HL-60 (cell line): Measurements from ENCODE around the gene SECISBP2.

Experiments used
- DNase-seq, 2 experiments: peaks; one replicate each; pipeline ENCODE4 v3.0.0-alpha.2; 2010 to 2020; ENCODE audit warnings: low read depth in 1 of 2, low spot score in 1 of 2
- H3K27ac ChIP-seq: fragments of 250-450 bp; sonication (Bioruptor Pico); replicated peaks from 2 replicates; pipeline ENCODE4 v1.5.1; 2020; ENCODE audit warnings: mild to moderate bottlenecking, moderate library complexity
- H3K27me3 ChIP-seq: fragments of 250-450 bp; sonication (Bioruptor Pico); 2 replicates; pipeline ENCODE4 v1.5.1; 2021; ENCODE audit warnings: mild to moderate bottlenecking, moderate library complexity; ENCODE audit not compliant: insufficient read depth, poor library complexity, severe bottlenecking
- H3K4me3 ChIP-seq: replicated peaks from 2 replicates; pipeline ENCODE4 v1.5.1; 2011; ENCODE audit warnings: mild to moderate bottlenecking, control low read depth, low read length; ENCODE audit not compliant: insufficient read depth
- GABPA ChIP-seq: IDR thresholded peaks from 2 replicates; pipeline ENCODE4 v1.6.1; 2012; ENCODE audit warnings: low read depth
- POLR2AphosphoS5 ChIP-seq: IDR thresholded peaks from 2 replicates; pipeline ENCODE4 v1.6.1; 2012; ENCODE audit warnings: low read depth
- SPI1 ChIP-seq: IDR thresholded peaks from 2 replicates; pipeline ENCODE4 v1.6.1; 2012; ENCODE audit warnings: low read depth, mild to moderate bottlenecking, borderline replicate concordance
- microRNA-seq: library from miRNA; unstranded; fragments of <30 nt; microRNA quantifications from one replicate; pipeline ENCODE4, GENCODE V29; 2018
- TF ChIP-seq, protein P1 (sequence below): IDR thresholded peaks from 2 replicates; pipeline ENCODE4 v1.6.1; 2012; ENCODE audit warnings: low read depth; ENCODE audit not compliant: insufficient replicate concordance
- TF ChIP-seq, protein P2 (sequence below): IDR thresholded peaks from one replicate; pipeline ENCODE4 v1.5.1; 2011; ENCODE audit warnings: low read length, control low read depth, inconsistent platforms; ENCODE audit not compliant: insufficient read depth

SECISBP2 gene

DNA sequence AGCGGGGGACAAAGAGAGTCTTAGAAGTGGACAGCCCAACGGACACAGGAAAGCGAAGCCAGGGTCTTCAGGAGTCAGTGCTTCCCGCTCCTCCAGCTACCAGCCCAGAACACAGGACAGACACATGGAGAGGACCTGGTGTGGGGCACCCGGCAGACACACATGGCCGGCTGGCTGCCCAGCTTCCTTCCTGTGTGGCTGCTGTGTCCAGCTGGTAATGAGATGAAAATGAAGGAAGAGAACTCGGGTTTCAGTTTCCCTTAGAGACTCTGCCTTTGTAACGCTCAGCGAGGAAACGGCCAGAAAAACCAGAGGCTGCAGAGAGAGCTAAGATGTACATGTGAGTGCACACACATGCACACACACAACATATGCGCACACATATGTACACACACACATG is 87.5 kb downstream of the SECISBP2 start:
- Histone ChIP-seq H3K4me3 (no peak overlapping the region), H3K27ac (no peak overlapping the region), H3K27me3 (no peaks in the 10 kb centered on the region)
- TF ChIP-seq, protein P1, sequence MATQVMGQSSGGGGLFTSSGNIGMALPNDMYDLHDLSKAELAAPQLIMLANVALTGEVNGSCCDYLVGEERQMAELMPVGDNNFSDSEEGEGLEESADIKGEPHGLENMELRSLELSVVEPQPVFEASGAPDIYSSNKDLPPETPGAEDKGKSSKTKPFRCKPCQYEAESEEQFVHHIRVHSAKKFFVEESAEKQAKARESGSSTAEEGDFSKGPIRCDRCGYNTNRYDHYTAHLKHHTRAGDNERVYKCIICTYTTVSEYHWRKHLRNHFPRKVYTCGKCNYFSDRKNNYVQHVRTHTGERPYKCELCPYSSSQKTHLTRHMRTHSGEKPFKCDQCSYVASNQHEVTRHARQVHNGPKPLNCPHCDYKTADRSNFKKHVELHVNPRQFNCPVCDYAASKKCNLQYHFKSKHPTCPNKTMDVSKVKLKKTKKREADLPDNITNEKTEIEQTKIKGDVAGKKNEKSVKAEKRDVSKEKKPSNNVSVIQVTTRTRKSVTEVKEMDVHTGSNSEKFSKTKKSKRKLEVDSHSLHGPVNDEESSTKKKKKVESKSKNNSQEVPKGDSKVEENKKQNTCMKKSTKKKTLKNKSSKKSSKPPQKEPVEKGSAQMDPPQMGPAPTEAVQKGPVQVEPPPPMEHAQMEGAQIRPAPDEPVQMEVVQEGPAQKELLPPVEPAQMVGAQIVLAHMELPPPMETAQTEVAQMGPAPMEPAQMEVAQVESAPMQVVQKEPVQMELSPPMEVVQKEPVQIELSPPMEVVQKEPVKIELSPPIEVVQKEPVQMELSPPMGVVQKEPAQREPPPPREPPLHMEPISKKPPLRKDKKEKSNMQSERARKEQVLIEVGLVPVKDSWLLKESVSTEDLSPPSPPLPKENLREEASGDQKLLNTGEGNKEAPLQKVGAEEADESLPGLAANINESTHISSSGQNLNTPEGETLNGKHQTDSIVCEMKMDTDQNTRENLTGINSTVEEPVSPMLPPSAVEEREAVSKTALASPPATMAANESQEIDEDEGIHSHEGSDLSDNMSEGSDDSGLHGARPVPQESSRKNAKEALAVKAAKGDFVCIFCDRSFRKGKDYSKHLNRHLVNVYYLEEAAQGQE: no peak
- no peak for TF ChIP-seq GABPA
- no peak for TF ChIP-seq POLR2AphosphoS5
- TF ChIP-seq, protein P2, sequence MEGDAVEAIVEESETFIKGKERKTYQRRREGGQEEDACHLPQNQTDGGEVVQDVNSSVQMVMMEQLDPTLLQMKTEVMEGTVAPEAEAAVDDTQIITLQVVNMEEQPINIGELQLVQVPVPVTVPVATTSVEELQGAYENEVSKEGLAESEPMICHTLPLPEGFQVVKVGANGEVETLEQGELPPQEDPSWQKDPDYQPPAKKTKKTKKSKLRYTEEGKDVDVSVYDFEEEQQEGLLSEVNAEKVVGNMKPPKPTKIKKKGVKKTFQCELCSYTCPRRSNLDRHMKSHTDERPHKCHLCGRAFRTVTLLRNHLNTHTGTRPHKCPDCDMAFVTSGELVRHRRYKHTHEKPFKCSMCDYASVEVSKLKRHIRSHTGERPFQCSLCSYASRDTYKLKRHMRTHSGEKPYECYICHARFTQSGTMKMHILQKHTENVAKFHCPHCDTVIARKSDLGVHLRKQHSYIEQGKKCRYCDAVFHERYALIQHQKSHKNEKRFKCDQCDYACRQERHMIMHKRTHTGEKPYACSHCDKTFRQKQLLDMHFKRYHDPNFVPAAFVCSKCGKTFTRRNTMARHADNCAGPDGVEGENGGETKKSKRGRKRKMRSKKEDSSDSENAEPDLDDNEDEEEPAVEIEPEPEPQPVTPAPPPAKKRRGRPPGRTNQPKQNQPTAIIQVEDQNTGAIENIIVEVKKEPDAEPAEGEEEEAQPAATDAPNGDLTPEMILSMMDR: no peak
- TF ChIP-seq SPI1: no peak
- DNase-seq: no peak

DNA sequence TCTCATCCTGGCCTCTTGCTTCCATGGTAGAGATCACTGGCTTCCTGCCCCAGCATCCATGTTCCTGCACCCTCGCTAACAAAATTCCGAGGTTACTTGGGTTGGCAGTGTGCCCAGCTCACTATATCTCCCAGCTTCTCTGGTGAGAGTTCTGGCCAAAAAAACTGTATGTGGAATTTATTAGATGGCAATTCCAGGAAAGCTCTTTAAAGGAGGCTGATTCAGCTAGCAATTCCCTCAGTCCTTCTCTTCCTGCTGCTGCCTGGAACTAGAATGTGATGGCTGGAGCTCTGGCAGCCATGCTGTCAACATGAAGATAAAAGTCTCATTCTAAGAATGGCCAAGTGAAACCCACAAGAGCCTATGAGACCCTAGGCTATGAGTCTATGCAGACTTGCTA is 88.8 kb downstream of the SECISBP2 start:
- Histone ChIP-seq H3K27me3 (no peaks in the 10 kb centered on the region), H3K4me3 (no peak overlapping the region), H3K27ac (no peak overlapping the region)
- TF ChIP-seq, protein P2: no peak
- no peak for TF ChIP-seq POLR2AphosphoS5
- TF ChIP-seq, protein P1: no peak
- TF ChIP-seq SPI1: no peak
- TF ChIP-seq GABPA: no peak
- DNase-seq: no peak

DNA sequence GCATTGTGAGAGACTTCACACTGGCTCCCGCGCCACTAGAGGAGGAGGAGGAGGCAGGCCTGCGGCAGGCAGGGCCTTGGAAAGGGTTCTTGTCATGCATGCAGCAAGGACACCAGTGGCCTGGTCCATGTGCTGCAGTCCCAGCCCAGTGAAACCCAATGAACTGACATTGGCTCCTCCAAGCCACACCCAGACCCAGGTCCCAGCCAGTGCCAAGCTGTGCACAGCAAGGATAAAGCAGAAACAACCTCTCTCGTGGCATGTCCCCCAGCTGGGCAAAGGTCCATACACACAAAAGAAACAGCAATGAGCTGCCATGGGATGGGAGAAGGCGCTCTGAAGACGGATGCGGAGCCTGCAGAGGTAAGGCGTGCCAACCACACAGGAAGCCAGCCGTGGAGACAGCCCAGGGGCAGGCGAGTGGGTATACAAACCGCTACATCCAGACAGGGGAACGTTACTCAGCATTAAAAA is 90.4 kb downstream of the SECISBP2 start:
- no peak; the same call in 1 of the 2 replicates for TF ChIP-seq SPI1
- peak; percentile 34; the same call in 1 of the 2 replicates for TF ChIP-seq POLR2AphosphoS5
- DNase-seq: peak in 1 of 2 experiments; percentile 84
- Histone ChIP-seq H3K4me3 (no peak overlapping the region), H3K27ac (peak overlapping the region; percentile 65), H3K27me3 (no peaks in the 10 kb centered on the region)

Small RNAs within 50 kb of the gene (microRNA-seq; reads per million reads assigned to microRNA genes)
- gene MIR3153: 1.2 reads per million
